ENCODE measurements around the gene COLEC11. TPM values are rescaled to one million over a fixed set of nuclear protein-coding genes. Genes with fewer than 3 reads are reported as not detected.

Gene COLEC11
- total RNA-seq, 1 experiment from 2014 or later = 1.3 TPM

DNA sequence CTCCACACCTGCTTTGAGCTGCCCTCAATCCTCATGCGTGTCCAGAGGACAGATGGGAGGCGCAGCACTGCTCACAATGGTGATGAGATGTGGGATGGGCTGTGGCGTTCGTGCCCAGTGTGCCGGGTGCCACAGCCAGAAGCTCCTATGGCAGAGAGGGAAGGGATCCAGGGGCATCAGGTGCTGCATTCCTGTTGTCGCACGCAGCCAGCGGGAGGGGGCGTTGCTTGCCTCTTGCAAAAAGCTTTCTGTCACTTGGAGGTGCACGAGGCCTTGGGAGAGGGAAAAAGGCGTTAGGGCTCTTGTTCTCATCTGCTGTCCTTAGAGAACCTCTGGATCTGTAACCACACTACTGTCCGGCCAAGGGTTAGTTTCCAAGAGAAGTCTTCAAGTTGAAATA is 33.9 kb downstream of the COLEC11 start (continued):
- TF ChIP-seq, protein P1, sequence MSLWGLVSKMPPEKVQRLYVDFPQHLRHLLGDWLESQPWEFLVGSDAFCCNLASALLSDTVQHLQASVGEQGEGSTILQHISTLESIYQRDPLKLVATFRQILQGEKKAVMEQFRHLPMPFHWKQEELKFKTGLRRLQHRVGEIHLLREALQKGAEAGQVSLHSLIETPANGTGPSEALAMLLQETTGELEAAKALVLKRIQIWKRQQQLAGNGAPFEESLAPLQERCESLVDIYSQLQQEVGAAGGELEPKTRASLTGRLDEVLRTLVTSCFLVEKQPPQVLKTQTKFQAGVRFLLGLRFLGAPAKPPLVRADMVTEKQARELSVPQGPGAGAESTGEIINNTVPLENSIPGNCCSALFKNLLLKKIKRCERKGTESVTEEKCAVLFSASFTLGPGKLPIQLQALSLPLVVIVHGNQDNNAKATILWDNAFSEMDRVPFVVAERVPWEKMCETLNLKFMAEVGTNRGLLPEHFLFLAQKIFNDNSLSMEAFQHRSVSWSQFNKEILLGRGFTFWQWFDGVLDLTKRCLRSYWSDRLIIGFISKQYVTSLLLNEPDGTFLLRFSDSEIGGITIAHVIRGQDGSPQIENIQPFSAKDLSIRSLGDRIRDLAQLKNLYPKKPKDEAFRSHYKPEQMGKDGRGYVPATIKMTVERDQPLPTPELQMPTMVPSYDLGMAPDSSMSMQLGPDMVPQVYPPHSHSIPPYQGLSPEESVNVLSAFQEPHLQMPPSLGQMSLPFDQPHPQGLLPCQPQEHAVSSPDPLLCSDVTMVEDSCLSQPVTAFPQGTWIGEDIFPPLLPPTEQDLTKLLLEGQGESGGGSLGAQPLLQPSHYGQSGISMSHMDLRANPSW (CRISPR knock-in tag; conservative IDR thresholded peaks at IDR 0.05; ENCODE audit: low read depth) = no peak

DNA sequence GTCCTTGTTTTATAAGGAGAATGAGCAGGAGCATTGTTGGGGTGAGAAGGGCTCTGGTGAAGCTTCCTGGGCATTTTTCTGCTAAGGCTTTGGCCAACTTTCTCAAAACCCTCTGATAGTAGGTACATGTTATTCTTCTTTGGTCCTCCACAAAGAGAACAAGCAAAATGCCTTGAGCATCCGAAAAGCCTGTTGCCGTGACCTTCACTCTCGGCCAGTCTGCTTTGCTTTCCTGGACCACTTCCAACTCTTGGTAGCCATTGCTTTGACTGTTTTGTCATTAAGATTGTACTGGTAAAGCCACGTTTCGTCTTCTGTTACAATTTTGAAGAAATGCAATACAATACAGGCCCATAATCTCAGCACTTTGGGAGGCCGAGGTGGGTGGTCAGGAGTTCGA is 35.7 kb downstream of the COLEC11 start:
- ChIA-PET CTCF (no interaction called here), POLR2A (no interaction called here)

DNA sequence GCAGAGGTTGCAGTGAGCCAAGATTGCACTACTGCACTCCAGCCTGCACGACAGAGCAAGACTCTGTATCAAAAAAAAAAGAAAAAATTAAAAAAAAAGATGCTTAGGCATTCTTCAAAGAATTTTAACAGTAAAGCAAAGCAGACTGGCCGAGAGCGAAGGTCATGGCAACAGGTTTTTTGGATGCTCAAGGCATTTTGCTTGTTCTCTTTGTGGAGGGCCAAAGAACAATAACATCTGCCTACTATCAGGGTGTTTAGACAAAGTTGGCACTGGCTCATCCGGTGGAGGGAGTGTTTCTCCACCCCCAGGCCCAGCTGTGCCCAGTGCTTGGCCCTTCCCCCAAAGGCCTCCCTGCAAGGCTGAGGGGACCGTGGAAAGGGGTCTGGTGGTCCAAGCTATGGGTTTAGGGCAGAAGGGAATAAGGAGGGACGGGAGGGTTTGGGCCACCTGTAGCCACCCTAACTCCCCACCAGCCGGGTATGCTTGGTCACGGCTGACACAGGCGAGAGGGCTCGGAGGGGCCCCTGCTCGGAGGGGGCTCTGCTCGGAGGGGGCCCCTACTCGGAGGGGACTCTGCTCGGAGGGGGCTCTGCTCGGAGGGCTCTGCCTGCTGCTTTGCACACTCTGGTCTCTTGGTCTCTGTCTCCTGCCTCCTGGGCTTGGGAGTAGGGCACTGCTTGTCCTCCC is 36.4 kb downstream of the COLEC11 start:
- ChIA-PET CTCF (no interaction called here), POLR2A (no interaction called here)
- no peak for ATAC-seq
- peaks cover 5% of the 10 kb centered on the region; the same call in 1 of the 2 replicates for H3K9me3 Mint-ChIP-seq
- H3K27me3 Mint-ChIP-seq (ENCODE audit: low read depth) = no peaks in the 10 kb centered on the region
- no peak for TF ChIP-seq ZNF416 (CRISPR knock-in tag; IDR thresholded peaks at IDR 0.05)
- TF ChIP-seq, protein P2, sequence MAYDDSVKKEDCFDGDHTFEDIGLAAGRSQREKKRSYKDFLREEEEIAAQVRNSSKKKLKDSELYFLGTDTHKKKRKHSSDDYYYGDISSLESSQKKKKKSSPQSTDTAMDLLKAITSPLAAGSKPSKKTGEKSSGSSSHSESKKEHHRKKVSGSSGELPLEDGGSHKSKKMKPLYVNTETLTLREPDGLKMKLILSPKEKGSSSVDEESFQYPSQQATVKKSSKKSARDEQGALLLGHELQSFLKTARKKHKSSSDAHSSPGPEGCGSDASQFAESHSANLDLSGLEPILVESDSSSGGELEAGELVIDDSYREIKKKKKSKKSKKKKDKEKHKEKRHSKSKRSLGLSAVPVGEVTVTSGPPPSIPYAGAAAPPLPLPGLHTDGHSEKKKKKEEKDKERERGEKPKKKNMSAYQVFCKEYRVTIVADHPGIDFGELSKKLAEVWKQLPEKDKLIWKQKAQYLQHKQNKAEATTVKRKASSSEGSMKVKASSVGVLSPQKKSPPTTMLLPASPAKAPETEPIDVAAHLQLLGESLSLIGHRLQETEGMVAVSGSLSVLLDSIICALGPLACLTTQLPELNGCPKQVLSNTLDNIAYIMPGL (CRISPR knock-in tag; IDR thresholded peaks at IDR 0.05) = no peak
- TF ChIP-seq, protein P3, sequence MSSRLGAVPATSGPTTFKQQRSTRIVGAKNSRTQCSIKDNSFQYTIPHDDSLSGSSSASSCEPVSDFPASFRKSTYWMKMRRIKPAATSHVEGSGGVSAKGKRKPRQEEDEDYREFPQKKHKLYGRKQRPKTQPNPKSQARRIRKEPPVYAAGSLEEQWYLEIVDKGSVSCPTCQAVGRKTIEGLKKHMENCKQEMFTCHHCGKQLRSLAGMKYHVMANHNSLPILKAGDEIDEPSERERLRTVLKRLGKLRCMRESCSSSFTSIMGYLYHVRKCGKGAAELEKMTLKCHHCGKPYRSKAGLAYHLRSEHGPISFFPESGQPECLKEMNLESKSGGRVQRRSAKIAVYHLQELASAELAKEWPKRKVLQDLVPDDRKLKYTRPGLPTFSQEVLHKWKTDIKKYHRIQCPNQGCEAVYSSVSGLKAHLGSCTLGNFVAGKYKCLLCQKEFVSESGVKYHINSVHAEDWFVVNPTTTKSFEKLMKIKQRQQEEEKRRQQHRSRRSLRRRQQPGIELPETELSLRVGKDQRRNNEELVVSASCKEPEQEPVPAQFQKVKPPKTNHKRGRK (CRISPR knock-in tag; IDR thresholded peaks at IDR 0.05; ENCODE audit: borderline replicate concordance) = no peak
- TF ChIP-seq ZNF219 (CRISPR knock-in tag; IDR thresholded peaks at IDR 0.05; ENCODE audit: borderline replicate concordance) = no peak
- no peak for TF ChIP-seq ESRRA (CRISPR knock-in tag; IDR thresholded peaks at IDR 0.05; ENCODE audit: borderline replicate concordance)
- no peak for TF ChIP-seq TCF7 (CRISPR knock-in tag; IDR thresholded peaks at IDR 0.05; ENCODE audit: low read depth)
- no peak for TF ChIP-seq HMGA2 (CRISPR knock-in tag; IDR thresholded peaks at IDR 0.05)
- TF ChIP-seq MYBL2 (CRISPR knock-in tag; IDR thresholded peaks at IDR 0.05) = no peak
- TF ChIP-seq, protein P4, sequence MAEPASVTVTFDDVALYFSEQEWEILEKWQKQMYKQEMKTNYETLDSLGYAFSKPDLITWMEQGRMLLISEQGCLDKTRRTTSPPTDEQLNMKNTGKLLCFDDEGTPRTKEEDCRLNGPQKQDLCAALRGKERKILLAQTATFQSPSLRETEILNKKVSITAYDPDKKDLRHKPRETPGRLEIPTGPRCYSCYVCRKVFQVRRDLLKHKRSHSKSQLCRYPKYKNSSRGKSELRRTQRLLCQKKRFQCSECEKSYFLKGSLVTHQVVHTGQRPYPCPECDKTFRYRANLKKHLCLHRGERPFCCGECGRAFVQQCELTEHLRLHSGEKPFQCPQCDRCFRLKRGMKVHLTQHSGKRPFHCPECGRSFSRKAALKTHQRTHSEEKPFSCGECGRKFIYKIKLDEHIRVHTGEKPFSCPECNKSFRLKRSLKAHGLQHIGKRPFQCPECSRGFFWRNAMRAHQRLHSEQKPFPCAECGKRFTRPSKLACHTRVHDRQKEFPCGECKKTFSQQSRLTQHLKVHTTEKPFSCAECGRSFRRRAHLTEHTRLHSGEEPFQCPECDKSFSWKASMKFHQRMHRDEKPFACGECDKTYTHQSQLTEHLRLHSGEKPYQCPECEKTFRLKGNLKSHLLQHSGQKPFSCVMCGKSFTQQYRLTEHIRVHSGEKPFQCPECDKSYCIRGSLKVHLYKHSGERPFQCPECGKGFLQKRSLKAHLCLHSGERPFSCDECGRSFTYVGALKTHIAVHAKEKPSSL (CRISPR knock-in tag; conservative IDR thresholded peaks at IDR 0.05) = no peak
- TF ChIP-seq JAZF1 (CRISPR knock-in tag; IDR thresholded peaks at IDR 0.05) = no peak
- TF ChIP-seq JUN (CRISPR knock-in tag; IDR thresholded peaks at IDR 0.05) = no peak
- TF ChIP-seq SOX15 (CRISPR knock-in tag; IDR thresholded peaks at IDR 0.05) = no peak
- H3K4me3 Mint-ChIP-seq = no peak overlapping the region
- H3K27ac Mint-ChIP-seq = no peak overlapping the region
- peaks cover 12% of the 10 kb centered on the region; the same call in 1 of the 2 replicates for H3K4me1 Mint-ChIP-seq
- no peak for DNase-seq (ENCODE audit: low spot score)
- no peaks in the 10 kb centered on the region for H3K36me3 Mint-ChIP-seq

More for the DNA sequence above, 35.7 kb downstream of the COLEC11 start:
- no peak overlapping the region for H3K27ac Mint-ChIP-seq
- no peaks in the 10 kb centered on the region for H3K27me3 Mint-ChIP-seq (ENCODE audit: low read depth)
- TF ChIP-seq, protein P5, sequence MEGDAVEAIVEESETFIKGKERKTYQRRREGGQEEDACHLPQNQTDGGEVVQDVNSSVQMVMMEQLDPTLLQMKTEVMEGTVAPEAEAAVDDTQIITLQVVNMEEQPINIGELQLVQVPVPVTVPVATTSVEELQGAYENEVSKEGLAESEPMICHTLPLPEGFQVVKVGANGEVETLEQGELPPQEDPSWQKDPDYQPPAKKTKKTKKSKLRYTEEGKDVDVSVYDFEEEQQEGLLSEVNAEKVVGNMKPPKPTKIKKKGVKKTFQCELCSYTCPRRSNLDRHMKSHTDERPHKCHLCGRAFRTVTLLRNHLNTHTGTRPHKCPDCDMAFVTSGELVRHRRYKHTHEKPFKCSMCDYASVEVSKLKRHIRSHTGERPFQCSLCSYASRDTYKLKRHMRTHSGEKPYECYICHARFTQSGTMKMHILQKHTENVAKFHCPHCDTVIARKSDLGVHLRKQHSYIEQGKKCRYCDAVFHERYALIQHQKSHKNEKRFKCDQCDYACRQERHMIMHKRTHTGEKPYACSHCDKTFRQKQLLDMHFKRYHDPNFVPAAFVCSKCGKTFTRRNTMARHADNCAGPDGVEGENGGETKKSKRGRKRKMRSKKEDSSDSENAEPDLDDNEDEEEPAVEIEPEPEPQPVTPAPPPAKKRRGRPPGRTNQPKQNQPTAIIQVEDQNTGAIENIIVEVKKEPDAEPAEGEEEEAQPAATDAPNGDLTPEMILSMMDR (IDR thresholded peaks at IDR 0.05) = no peak
- TF ChIP-seq CBFB (CRISPR knock-in tag; IDR thresholded peaks at IDR 0.05; ENCODE audit: low read depth) = no peak
- no peak for TF ChIP-seq TCF7 (CRISPR knock-in tag; IDR thresholded peaks at IDR 0.05; ENCODE audit: low read depth)
- no peak for TF ChIP-seq ZNF671 (CRISPR knock-in tag; IDR thresholded peaks at IDR 0.05)
- no peak for TF ChIP-seq NFYB (CRISPR knock-in tag; conservative IDR thresholded peaks at IDR 0.05; ENCODE audit: low read depth)
- no peak for DNase-seq (ENCODE audit: low spot score)
- no peak for ATAC-seq
- peaks cover 12% of the 10 kb centered on the region; the same call in 1 of the 2 replicates for H3K4me1 Mint-ChIP-seq
- H3K36me3 Mint-ChIP-seq = no peaks in the 10 kb centered on the region
- no peak overlapping the region for H3K4me3 Mint-ChIP-seq
- H3K9me3 Mint-ChIP-seq = peaks cover 5% of the 10 kb centered on the region; the same call in 1 of the 2 replicates
